Kidney (tissue), 14 donors: ENCODE data around the gene SLC2A1. TPM values are rescaled to one million over a fixed set of nuclear protein-coding genes. Genes with fewer than 3 reads are reported as not detected.

ENCODE experiments used
- DNase-seq, 5 donors: peaks; one replicate each; pipeline ENCODE4 v3.0.0-alpha.2; 2013 to 2020
- FAIRE-seq: peaks from 2 replicates; lab custom pipeline; 2012; peaks lifted over from hg19 to GRCh38; lab: Jason Lieb, UNC
- H3K27ac ChIP-seq, 2 donors: one replicate each; pipeline ENCODE4 v1.7.0; 2013; ENCODE audit warnings: low read depth in 2 of 2, low read length in 2 of 2, inconsistent platforms in 1 of 2
- H3K27me3 ChIP-seq: one replicate; pipeline ENCODE4 v1.7.1; 2013; ENCODE audit warnings: low read length, inconsistent platforms; ENCODE audit not compliant: control insufficient read depth, insufficient read depth
- H3K36me3 ChIP-seq, 3 donors: one replicate each; pipeline versions ENCODE4 v1.7.0 to v1.7.1; 2013; ENCODE audit warnings: low read length in 3 of 3, control low read depth in 1 of 3, inconsistent platforms in 1 of 3; ENCODE audit not compliant: insufficient read depth in 3 of 3, control insufficient read depth in 2 of 3
- H3K4me1 ChIP-seq, 3 donors: one replicate each; pipeline versions ENCODE4 v1.7.0 to v1.7.1; 2013; ENCODE audit warnings: low read length in 3 of 3, inconsistent platforms in 1 of 3, low read depth in 1 of 3; ENCODE audit not compliant: control insufficient read depth in 2 of 3, insufficient read depth in 2 of 3
- H3K4me3 ChIP-seq, 3 donors: one replicate each; pipeline versions ENCODE4 v1.7.0 to v1.8.1; 2013; ENCODE audit warnings: low read length in 3 of 3, control low read depth in 1 of 3, inconsistent platforms in 1 of 3
- H3K9ac ChIP-seq, 3 donors: one replicate each; pipeline versions ENCODE4 v1.7.0 to v1.7.1; 2013; ENCODE audit warnings: low read length in 3 of 3, control low read depth in 1 of 3, inconsistent platforms in 1 of 3
- H3K9me3 ChIP-seq, 3 donors: one replicate each; pipeline versions ENCODE4 v1.7.0 to v1.7.1; 2013; ENCODE audit warnings: low read length in 3 of 3, control low read depth in 1 of 3, inconsistent platforms in 1 of 3; ENCODE audit not compliant: control insufficient read depth in 2 of 3, insufficient read depth in 1 of 3
- intact Hi-C: fragments of 100-400 bp; cut with DNase I; formaldehyde crosslinking; loops from one replicate; pipeline ENCODE4 v1.11.1; 2022
- polyA plus RNA-seq: library from polyadenylated mRNA; stranded (reverse); fragments of 350-450 nt; fragmentation: Illumina TruSeq; extraction: RNeasy Lipid Tissue Mini Kit (QIAGEN cat#74804); gene quantifications from one replicate; pipeline ENCODE4 v1.2.3, GENCODE V29; 2014; ENCODE audit warnings: low read depth, low replicate concordance; ENCODE audit not compliant: insufficient read depth
- total RNA-seq: library from RNA; stranded (reverse); fragmentation: NEBNext Ultra II Directional; extraction: Animal tissue kit (Norgen Biotek cat#: 25700); gene quantifications from one replicate; pipeline ENCODE4 v1.2.1, GENCODE V29; 2021
- TF ChIP-seq, protein P1 (sequence below): IDR thresholded peaks from 3 replicates; pipeline ENCODE4 v1.5.1; 2012; ENCODE audit warnings: mild to moderate bottlenecking, moderate library complexity, borderline replicate concordance; ENCODE audit not compliant: insufficient read depth; ENCODE audit errors: extremely low read depth
- donor health status: control.
- donor health status: control.
- donor health status: control.
- donor health status: control.
- donor health status: control.
- donor health status: DM: yes; HTN: yes; CAD: no.
- donor health status: Normal renal cell carcinoma (clear cell type).

The SLC2A1 gene
- total and polyA plus RNA-seq, 2 donors from 2014 or later = 28.6 to 55.9 TPM

- FAIRE-seq = no peak
- intact Hi-C loops = no loop called here
- no peak overlapping the region for H3K4me3 ChIP-seq
- DNase-seq = no peak
- no peaks in the 10 kb centered on the region for H3K27me3 ChIP-seq
- H3K4me1 ChIP-seq = peaks cover 0 to 35% (median 19%) of the 10 kb centered on the region in 3 donors
- no peaks in the 10 kb centered on the region for H3K9me3 ChIP-seq
- TF ChIP-seq, protein P1, sequence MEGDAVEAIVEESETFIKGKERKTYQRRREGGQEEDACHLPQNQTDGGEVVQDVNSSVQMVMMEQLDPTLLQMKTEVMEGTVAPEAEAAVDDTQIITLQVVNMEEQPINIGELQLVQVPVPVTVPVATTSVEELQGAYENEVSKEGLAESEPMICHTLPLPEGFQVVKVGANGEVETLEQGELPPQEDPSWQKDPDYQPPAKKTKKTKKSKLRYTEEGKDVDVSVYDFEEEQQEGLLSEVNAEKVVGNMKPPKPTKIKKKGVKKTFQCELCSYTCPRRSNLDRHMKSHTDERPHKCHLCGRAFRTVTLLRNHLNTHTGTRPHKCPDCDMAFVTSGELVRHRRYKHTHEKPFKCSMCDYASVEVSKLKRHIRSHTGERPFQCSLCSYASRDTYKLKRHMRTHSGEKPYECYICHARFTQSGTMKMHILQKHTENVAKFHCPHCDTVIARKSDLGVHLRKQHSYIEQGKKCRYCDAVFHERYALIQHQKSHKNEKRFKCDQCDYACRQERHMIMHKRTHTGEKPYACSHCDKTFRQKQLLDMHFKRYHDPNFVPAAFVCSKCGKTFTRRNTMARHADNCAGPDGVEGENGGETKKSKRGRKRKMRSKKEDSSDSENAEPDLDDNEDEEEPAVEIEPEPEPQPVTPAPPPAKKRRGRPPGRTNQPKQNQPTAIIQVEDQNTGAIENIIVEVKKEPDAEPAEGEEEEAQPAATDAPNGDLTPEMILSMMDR = no peak
- H3K27ac ChIP-seq = no peak overlapping the region
- H3K36me3 ChIP-seq = peaks cover 0 to 2% (median 0%) of the 10 kb centered on the region in 3 donors
- H3K9ac ChIP-seq = no peak overlapping the region
Measured at GRCh38 chr1:42935971-42936308, 22.7 kb downstream of the SLC2A1 start.

- Histone ChIP-seq H3K27me3 (no peaks in the 10 kb centered on the region), H3K27ac (no peak overlapping the region), H3K36me3 (peaks cover 0 to 2% (median 0%) of the 10 kb centered on the region in 3 donors), H3K9me3 (no peaks in the 10 kb centered on the region), H3K9ac (no peak overlapping the region), H3K4me1 (peaks cover 0 to 31% (median 19%) of the 10 kb centered on the region in 3 donors), H3K4me3 (no peak overlapping the region)
- DNase-seq (peak in 2 of 5 donors; percentile 17 to 72), FAIRE-seq (no peak)
- TF ChIP-seq, protein P1 = no peak
- intact Hi-C loops = no loop called here
Measured at GRCh38 chr1:42935313-42935895, 23.3 kb downstream of the SLC2A1 start.

- intact Hi-C loops = no loop called here
- Histone ChIP-seq H3K36me3 (peaks cover 0 to 5% (median 0%) of the 10 kb centered on the region in 3 donors), H3K4me1 (peaks cover 0 to 31% (median 19%) of the 10 kb centered on the region in 3 donors), H3K27ac (no peak overlapping the region), H3K9ac (no peak overlapping the region), H3K4me3 (no peak overlapping the region), H3K9me3 (no peaks in the 10 kb centered on the region), H3K27me3 (no peaks in the 10 kb centered on the region)
- TF ChIP-seq, protein P1 = no peak
- no peak for FAIRE-seq
- peak in 1 of 5 donors; percentile 68 for DNase-seq
Measured at GRCh38 chr1:42934541-42935312, 23.9 kb downstream of the SLC2A1 start.
